Measurements from ENCODE around the gene TMEM273. TPM values are rescaled to one million over a fixed set of nuclear protein-coding genes. Genes with fewer than 3 reads are reported as not detected.

TMEM273 gene
- polyA plus RNA-seq, 1 donor (not counting 4 experiments of a cell fraction or from before 2014, with no cell fraction given), result not detected

GRCh38 chr10:49123981-49124950, 63.9 kb downstream of the TMEM273 start:
- Histone ChIP-seq H2AFZ (ENCODE audit: control insufficient read depth, low read length) (no peak overlapping the region), H3K79me2 (ENCODE audit: control insufficient read depth, insufficient read depth, low read length) (no peaks in the 10 kb centered on the region), H4K20me1 (ENCODE audit: control insufficient read depth, extremely low read depth, insufficient read depth, low read length) (no peaks in the 10 kb centered on the region), H3K9me3 (ENCODE audit: control insufficient read depth, low read depth, low read length) (no peaks in the 10 kb centered on the region), H3K9ac (ENCODE audit: control insufficient read depth, extremely low read depth, insufficient read depth, low read length) (no peak overlapping the region), H3K4me2 (ENCODE audit: control insufficient read depth, extremely low read depth, insufficient read depth, low read depth, low read length) (no peak overlapping the region), H3K27ac (ENCODE audit: control insufficient read depth, insufficient read depth, low read length) (no peak overlapping the region), H3K9me1 (ENCODE audit: control insufficient read depth, extremely low read depth, insufficient read depth, low read length) (no peaks in the 10 kb centered on the region), H3K27me3 (ENCODE audit: control insufficient read depth, extremely low read depth, insufficient read depth, low read length) (no peaks in the 10 kb centered on the region), H3K4me3 (ENCODE audit: control insufficient read depth in 2 of 3, extremely low read depth in 1 of 3, insufficient read depth in 2 of 3, low read depth in 1 of 3, low read length in 3 of 3) (no peak overlapping the region), H3K36me3 (ENCODE audit: control insufficient read depth in 2 of 2, extremely low read depth in 1 of 2, insufficient read depth in 2 of 2, low read length in 2 of 2) (no peaks in the 10 kb centered on the region), H3K4me1 (ENCODE audit: control insufficient read depth, extremely low read depth, insufficient read depth, low read length) (no peaks in the 10 kb centered on the region)
- dilution Hi-C loops (cut with MboI; ENCODE audit: extremely low pct_ligation_motif_present, low sequenced_read_pairs), result no loop called here
- FAIRE-seq, result no peak
- DNase-seq (ENCODE audit: low read depth, low spot score), result no peak
- TF ChIP-seq EZH2 (IDR thresholded peaks at IDR 0.05; ENCODE audit: low read length), result no peak
- no peak for TF ChIP-seq CTCF (optimal IDR thresholded peaks at IDR 0.05 in 1 of 3, IDR thresholded peaks at IDR 0.05 in 1 of 3, conservative IDR thresholded peaks at IDR 0.05 in 1 of 3; ENCODE audit: extremely low read depth in 1 of 3, insufficient read depth in 2 of 3, low read length in 3 of 3)

GRCh38 chr10:49120911-49121310, 67.3 kb downstream of the TMEM273 start:
- no peak overlapping the region for H3K4me2 ChIP-seq (ENCODE audit: control insufficient read depth, extremely low read depth, insufficient read depth, low read depth, low read length)
- H4K20me1 ChIP-seq (ENCODE audit: control insufficient read depth, extremely low read depth, insufficient read depth, low read length), result no peaks in the 10 kb centered on the region
- peaks cover 10% of the 10 kb centered on the region for H3K27me3 ChIP-seq (ENCODE audit: control insufficient read depth, extremely low read depth, insufficient read depth, low read length)
- no peak overlapping the region for H3K27ac ChIP-seq (ENCODE audit: control insufficient read depth, insufficient read depth, low read length)
- H3K9me1 ChIP-seq (ENCODE audit: control insufficient read depth, extremely low read depth, insufficient read depth, low read length), result no peaks in the 10 kb centered on the region
- FAIRE-seq (no peak), DNase-seq (ENCODE audit: low read depth, low spot score) (no peak)
- H3K4me3 ChIP-seq (ENCODE audit: control insufficient read depth in 2 of 3, extremely low read depth in 1 of 3, insufficient read depth in 2 of 3, low read depth in 1 of 3, low read length in 3 of 3), result no peak overlapping the region
- no peaks in the 10 kb centered on the region for H3K36me3 ChIP-seq (ENCODE audit: control insufficient read depth in 2 of 2, extremely low read depth in 1 of 2, insufficient read depth in 2 of 2, low read length in 2 of 2)
- H3K9me3 ChIP-seq (ENCODE audit: control insufficient read depth, low read depth, low read length), result no peaks in the 10 kb centered on the region
- dilution Hi-C loops (cut with MboI; ENCODE audit: extremely low pct_ligation_motif_present, low sequenced_read_pairs), result no loop called here
- no peaks in the 10 kb centered on the region for H3K79me2 ChIP-seq (ENCODE audit: control insufficient read depth, insufficient read depth, low read length)
- no peak overlapping the region for H3K9ac ChIP-seq (ENCODE audit: control insufficient read depth, extremely low read depth, insufficient read depth, low read length)
- TF ChIP-seq CTCF (optimal IDR thresholded peaks at IDR 0.05 in 1 of 3, IDR thresholded peaks at IDR 0.05 in 1 of 3, conservative IDR thresholded peaks at IDR 0.05 in 1 of 3; ENCODE audit: extremely low read depth in 1 of 3, insufficient read depth in 2 of 3, low read length in 3 of 3) (no peak), EZH2 (IDR thresholded peaks at IDR 0.05; ENCODE audit: low read length) (no peak)
- no peaks in the 10 kb centered on the region for H3K4me1 ChIP-seq (ENCODE audit: control insufficient read depth, extremely low read depth, insufficient read depth, low read length)
- H2AFZ ChIP-seq (ENCODE audit: control insufficient read depth, low read length), result no peak overlapping the region

All from keratinocyte (primary cell).